ENCODE results near the gene TMEM212. TPM values are rescaled to one million over a fixed set of nuclear protein-coding genes. Genes with fewer than 3 reads are reported as not detected.

The TMEM212 gene
- total and polyA plus RNA-seq, 2 of the 13 experiments (the other 11 are each of a cell fraction or from before 2014, with no cell fraction given), result not detected

DNA sequence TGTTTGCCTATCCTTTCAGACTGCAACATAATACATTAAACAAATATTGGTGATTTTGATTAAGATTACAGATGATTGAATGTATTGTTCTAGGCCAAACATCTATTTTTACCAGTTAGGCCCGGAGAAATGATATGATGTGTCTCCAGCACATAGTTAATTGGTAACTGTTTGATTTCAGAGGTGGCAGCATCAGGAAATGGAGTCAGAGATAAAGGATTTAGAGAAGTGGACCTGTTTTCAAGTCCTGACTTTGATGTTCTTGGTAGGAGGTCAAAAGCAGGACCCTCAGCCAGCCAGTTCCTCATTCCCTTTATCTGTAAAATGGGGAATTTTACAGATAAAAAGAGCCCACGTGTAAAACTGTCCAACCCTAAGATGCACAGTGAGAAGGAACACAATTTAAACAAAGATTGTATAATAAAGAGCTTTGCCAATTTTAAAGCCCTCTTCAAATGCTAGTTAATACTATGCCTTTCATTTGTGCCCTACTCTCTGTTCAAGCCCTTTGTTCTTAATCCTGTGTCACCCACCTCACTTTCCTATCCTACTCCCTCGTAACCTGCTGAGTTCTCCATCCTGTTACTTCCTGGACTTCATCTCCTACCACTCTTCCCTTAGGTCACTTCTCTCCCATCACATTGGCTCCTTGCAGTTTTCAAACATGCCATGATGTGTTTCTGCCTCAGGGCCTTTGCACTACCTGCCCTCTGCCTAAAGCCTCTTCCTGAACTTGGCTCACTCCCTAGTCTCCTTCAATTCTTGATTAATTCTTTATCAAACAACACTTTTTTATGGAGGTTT, 2.5 kb downstream of the TMEM212 start (continued):
- TF ChIP-seq, protein P1, sequence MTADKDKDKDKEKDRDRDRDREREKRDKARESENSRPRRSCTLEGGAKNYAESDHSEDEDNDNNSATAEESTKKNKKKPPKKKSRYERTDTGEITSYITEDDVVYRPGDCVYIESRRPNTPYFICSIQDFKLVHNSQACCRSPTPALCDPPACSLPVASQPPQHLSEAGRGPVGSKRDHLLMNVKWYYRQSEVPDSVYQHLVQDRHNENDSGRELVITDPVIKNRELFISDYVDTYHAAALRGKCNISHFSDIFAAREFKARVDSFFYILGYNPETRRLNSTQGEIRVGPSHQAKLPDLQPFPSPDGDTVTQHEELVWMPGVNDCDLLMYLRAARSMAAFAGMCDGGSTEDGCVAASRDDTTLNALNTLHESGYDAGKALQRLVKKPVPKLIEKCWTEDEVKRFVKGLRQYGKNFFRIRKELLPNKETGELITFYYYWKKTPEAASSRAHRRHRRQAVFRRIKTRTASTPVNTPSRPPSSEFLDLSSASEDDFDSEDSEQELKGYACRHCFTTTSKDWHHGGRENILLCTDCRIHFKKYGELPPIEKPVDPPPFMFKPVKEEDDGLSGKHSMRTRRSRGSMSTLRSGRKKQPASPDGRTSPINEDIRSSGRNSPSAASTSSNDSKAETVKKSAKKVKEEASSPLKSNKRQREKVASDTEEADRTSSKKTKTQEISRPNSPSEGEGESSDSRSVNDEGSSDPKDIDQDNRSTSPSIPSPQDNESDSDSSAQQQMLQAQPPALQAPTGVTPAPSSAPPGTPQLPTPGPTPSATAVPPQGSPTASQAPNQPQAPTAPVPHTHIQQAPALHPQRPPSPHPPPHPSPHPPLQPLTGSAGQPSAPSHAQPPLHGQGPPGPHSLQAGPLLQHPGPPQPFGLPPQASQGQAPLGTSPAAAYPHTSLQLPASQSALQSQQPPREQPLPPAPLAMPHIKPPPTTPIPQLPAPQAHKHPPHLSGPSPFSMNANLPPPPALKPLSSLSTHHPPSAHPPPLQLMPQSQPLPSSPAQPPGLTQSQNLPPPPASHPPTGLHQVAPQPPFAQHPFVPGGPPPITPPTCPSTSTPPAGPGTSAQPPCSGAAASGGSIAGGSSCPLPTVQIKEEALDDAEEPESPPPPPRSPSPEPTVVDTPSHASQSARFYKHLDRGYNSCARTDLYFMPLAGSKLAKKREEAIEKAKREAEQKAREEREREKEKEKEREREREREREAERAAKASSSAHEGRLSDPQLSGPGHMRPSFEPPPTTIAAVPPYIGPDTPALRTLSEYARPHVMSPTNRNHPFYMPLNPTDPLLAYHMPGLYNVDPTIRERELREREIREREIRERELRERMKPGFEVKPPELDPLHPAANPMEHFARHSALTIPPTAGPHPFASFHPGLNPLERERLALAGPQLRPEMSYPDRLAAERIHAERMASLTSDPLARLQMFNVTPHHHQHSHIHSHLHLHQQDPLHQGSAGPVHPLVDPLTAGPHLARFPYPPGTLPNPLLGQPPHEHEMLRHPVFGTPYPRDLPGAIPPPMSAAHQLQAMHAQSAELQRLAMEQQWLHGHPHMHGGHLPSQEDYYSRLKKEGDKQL (CRISPR knock-in tag; IDR thresholded peaks at IDR 0.05; ENCODE audit: low read depth), result 0 out of 2 replicates have a peak, but pooled peaks have one; percentile 41
- TF ChIP-seq, protein P2, sequence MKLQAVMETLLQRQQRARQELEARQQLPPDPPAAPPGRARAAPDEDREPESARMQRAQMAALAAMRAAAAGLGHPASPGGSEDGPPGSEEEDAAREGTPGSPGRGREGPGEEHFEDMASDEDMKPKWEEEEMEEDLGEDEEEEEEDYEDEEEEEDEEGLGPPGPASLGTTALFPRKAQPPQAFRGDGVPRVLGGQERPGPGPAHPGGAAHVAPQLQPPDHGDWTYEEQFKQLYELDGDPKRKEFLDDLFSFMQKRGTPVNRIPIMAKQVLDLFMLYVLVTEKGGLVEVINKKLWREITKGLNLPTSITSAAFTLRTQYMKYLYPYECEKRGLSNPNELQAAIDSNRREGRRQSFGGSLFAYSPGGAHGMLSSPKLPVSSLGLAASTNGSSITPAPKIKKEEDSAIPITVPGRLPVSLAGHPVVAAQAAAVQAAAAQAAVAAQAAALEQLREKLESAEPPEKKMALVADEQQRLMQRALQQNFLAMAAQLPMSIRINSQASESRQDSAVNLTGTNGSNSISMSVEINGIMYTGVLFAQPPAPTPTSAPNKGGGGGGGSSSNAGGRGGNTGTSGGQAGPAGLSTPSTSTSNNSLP (IDR thresholded peaks at IDR 0.05; ENCODE audit: low read depth, low read length), result no peak
- TF ChIP-seq ZNF83 (CRISPR knock-in tag; IDR thresholded peaks at IDR 0.05; ENCODE audit: borderline replicate concordance) (no peak), YY1 (IDR thresholded peaks at IDR 0.05; ENCODE audit: insufficient read depth, insufficient replicate concordance, low read depth, low read length) (no peak), ZBTB20 (CRISPR knock-in tag; IDR thresholded peaks at IDR 0.05; ENCODE audit: borderline replicate concordance, low read depth) (no peak), ZNF562 (CRISPR knock-in tag; IDR thresholded peaks at IDR 0.05; ENCODE audit: borderline replicate concordance) (no peak), ZNF501 (CRISPR knock-in tag; IDR thresholded peaks at IDR 0.05) (no peak), PLRG1 (conservative IDR thresholded peaks at IDR 0.05) (no peak), ZNF282 (IDR thresholded peaks at IDR 0.05; ENCODE audit: partially characterized antibody) (no peak), DR1 (CRISPR knock-in tag; IDR thresholded peaks at IDR 0.05) (no peak), SKI (IDR thresholded peaks at IDR 0.05; ENCODE audit: partially characterized antibody) (no peak), ZBTB38 (CRISPR knock-in tag; IDR thresholded peaks at IDR 0.05) (no peak), NONO (IDR thresholded peaks at IDR 0.05) (no peak), NONO (CRISPR knock-in tag; conservative IDR thresholded peaks at IDR 0.05) (no peak), ZNF549 (CRISPR knock-in tag; IDR thresholded peaks at IDR 0.05) (no peak)
- TF ChIP-seq, protein P3, sequence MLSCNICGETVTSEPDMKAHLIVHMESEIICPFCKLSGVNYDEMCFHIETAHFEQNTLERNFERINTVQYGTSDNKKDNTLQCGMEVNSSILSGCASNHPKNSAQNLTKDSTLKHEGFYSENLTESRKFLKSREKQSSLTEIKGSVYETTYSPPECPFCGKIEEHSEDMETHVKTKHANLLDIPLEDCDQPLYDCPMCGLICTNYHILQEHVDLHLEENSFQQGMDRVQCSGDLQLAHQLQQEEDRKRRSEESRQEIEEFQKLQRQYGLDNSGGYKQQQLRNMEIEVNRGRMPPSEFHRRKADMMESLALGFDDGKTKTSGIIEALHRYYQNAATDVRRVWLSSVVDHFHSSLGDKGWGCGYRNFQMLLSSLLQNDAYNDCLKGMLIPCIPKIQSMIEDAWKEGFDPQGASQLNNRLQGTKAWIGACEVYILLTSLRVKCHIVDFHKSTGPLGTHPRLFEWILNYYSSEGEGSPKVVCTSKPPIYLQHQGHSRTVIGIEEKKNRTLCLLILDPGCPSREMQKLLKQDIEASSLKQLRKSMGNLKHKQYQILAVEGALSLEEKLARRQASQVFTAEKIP (CRISPR knock-in tag; IDR thresholded peaks at IDR 0.05; ENCODE audit: borderline replicate concordance), result no peak
- TF ChIP-seq, protein P4, sequence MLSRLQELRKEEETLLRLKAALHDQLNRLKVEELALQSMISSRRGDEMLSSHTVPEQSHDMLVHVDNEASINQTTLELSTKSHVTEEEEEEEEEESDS (CRISPR knock-in tag; IDR thresholded peaks at IDR 0.05; ENCODE audit: borderline replicate concordance), result no peak

Data from HepG2 (cell line).